Activated CD8-positive, alpha-beta memory T cell treated with anti-CD3 and anti-CD28 coated beads, Interleukin-2, amount 50 U/mL, for 1 hour (primary cell): ENCODE data around the gene PDS5A.
"Not testable (repeated sequence)": the region's sequence is repeated elsewhere in the genome, so short reads cannot be mapped to it uniquely, and the experiment has no call there.

Experiments
- DNase-seq: peaks from one replicate; pipeline ENCODE4 v3.0.0-alpha.2; 2020; ENCODE audit errors: extremely low read depth

Gene PDS5A

GRCh38 chr4:39970671-39971640 is 6.8 kb downstream of the PDS5A start:
- no peak for DNase-seq

- DNase-seq: no peak
Observed at GRCh38 chr4:39963656-39964055, 14.1 kb downstream of the PDS5A start.

GRCh38 chr4:39961311-39961877 is 16.3 kb downstream of the PDS5A start:
- no peak for DNase-seq

- DNase-seq: no peak
Observed at GRCh38 chr4:39950861-39951481, 26.7 kb downstream of the PDS5A start.

GRCh38 chr4:39947963-39948362 is 29.7 kb downstream of the PDS5A start:
- no peak for DNase-seq

GRCh38 chr4:39947417-39947816 is 30.3 kb downstream of the PDS5A start:
- DNase-seq: no peak

- DNase-seq: not testable (repeated sequence)
Observed at GRCh38 chr4:39944245-39944644, 33.5 kb downstream of the PDS5A start.

GRCh38 chr4:39942507-39942906 is 35.2 kb downstream of the PDS5A start:
- no peak for DNase-seq

- no peak for DNase-seq
Observed at GRCh38 chr4:39941682-39942217, 36.0 kb downstream of the PDS5A start.

- no peak for DNase-seq
Observed at GRCh38 chr4:39937683-39938268, 39.9 kb downstream of the PDS5A start.

GRCh38 chr4:39936565-39937418 is 40.9 kb downstream of the PDS5A start:
- no peak for DNase-seq

GRCh38 chr4:39933671-39934590 is 43.8 kb downstream of the PDS5A start:
- DNase-seq: no peak

GRCh38 chr4:39932776-39933402 is 44.8 kb downstream of the PDS5A start:
- DNase-seq: no peak

GRCh38 chr4:39931441-39931901 is 46.2 kb downstream of the PDS5A start:
- DNase-seq: no peak

- DNase-seq: no peak
Observed at GRCh38 chr4:39928538-39928937, 49.2 kb downstream of the PDS5A start.

- no peak for DNase-seq
Observed at GRCh38 chr4:39924014-39924413, 53.7 kb downstream of the PDS5A start.

- DNase-seq: no peak
Observed at GRCh38 chr4:39922399-39922798, 55.3 kb downstream of the PDS5A start.

- DNase-seq: no peak
Observed at GRCh38 chr4:39913471-39913870, 64.2 kb downstream of the PDS5A start.

- DNase-seq: no peak
Observed at GRCh38 chr4:39910064-39910463, 67.6 kb downstream of the PDS5A start.
